ENCODE measurements around the gene ITPR1.

DNA sequence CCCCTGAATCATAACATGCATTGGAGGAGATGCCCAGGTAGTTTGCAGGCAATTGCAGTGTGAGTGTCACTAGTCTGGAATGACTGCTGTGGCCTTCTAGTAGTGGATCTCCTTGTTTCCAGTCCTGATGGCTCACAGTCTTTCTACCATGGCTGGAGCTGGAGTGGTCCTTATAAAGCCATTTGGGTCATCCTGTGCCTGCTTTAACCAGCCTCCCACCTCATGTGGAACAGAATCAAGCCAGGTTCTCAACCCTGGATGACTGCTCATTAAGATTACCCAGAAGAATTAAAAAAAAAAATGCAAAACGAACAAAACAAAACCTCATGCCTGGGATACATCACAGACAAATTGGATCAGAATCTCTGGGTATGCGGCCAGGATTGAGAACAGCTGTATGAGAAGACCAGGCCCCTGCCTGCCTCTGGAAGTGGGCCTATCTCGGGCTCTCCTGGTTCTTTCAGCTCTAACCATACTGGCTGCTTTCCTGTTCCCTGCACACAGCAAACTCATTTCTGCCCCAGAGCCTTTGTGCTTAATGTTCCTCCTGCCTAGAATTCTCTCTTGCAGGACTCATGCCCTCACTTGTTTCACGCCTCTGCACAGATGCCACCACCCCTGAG lies 96.4 kb downstream of the ITPR1 start:
- TF ChIP-seq CTCF (IDR thresholded peaks at IDR 0.05; ENCODE audit: insufficient read depth, low read length) (no peak), POLR2AphosphoS5 (IDR thresholded peaks at IDR 0.05; ENCODE audit: low read depth) (no peak)
- TF ChIP-seq, protein P1, sequence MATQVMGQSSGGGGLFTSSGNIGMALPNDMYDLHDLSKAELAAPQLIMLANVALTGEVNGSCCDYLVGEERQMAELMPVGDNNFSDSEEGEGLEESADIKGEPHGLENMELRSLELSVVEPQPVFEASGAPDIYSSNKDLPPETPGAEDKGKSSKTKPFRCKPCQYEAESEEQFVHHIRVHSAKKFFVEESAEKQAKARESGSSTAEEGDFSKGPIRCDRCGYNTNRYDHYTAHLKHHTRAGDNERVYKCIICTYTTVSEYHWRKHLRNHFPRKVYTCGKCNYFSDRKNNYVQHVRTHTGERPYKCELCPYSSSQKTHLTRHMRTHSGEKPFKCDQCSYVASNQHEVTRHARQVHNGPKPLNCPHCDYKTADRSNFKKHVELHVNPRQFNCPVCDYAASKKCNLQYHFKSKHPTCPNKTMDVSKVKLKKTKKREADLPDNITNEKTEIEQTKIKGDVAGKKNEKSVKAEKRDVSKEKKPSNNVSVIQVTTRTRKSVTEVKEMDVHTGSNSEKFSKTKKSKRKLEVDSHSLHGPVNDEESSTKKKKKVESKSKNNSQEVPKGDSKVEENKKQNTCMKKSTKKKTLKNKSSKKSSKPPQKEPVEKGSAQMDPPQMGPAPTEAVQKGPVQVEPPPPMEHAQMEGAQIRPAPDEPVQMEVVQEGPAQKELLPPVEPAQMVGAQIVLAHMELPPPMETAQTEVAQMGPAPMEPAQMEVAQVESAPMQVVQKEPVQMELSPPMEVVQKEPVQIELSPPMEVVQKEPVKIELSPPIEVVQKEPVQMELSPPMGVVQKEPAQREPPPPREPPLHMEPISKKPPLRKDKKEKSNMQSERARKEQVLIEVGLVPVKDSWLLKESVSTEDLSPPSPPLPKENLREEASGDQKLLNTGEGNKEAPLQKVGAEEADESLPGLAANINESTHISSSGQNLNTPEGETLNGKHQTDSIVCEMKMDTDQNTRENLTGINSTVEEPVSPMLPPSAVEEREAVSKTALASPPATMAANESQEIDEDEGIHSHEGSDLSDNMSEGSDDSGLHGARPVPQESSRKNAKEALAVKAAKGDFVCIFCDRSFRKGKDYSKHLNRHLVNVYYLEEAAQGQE (IDR thresholded peaks at IDR 0.05; ENCODE audit: insufficient replicate concordance, low read depth): no peak

Data from HL-60 (cell line).